WTC11 (cell line): ENCODE results near the gene AP3D1. TPM values are rescaled to one million over a fixed set of nuclear protein-coding genes. Genes with fewer than 3 reads are reported as not detected.

Source experiments
- ATAC-seq: fragments of 200-7000 bp; cut with Tn5 transposase; 2 replicates; pipeline ENCODE4 v1.10.0; 2021; ENCODE audit warnings: mild to moderate bottlenecking, moderate library complexity
- CTCF ChIA-PET: fragments of 300-600 bp; sonication (Branson Sonifier 250); formaldehyde crosslinking; loops from one replicate; lab custom pipeline; 2021; ENCODE audit warnings: antibody characterized with exemption; lab: Charles Lee
- POLR2A ChIA-PET: fragments of 350-600 bp; sonication (Branson Sonifier 250); formaldehyde crosslinking; loops from one replicate; lab custom pipeline; 2021; ENCODE audit warnings: antibody characterized with exemption; lab: Charles Lee
- DNase-seq: peaks from one replicate; pipeline ENCODE4 v3.0.0; 2021; ENCODE audit warnings: low spot score
- H3K27ac Mint-ChIP-seq: 2 replicates; pipeline ENCODE4 v1.8.0; 2021; ENCODE audit warnings: mixed read lengths
- H3K27me3 Mint-ChIP-seq: 2 replicates; pipeline ENCODE4 v1.8.0; 2021; ENCODE audit warnings: low read depth, mild to moderate bottlenecking, moderate library complexity, mixed read lengths
- H3K36me3 Mint-ChIP-seq: 2 replicates; pipeline ENCODE4 v1.8.0; 2021; ENCODE audit warnings: mixed read lengths
- H3K4me1 Mint-ChIP-seq: 2 replicates; pipeline ENCODE4 v1.8.0; 2022; ENCODE audit warnings: mixed read lengths
- H3K4me3 Mint-ChIP-seq: 2 replicates; pipeline ENCODE4 v1.8.0; 2021; ENCODE audit warnings: mild to moderate bottlenecking, moderate library complexity, mixed read lengths
- H3K9me3 Mint-ChIP-seq: 2 replicates; pipeline ENCODE4 v1.8.0; 2021; ENCODE audit warnings: mixed read lengths
- ETV6 ChIP-seq: sonication (generic); formaldehyde crosslinking; IDR thresholded peaks from 2 replicates; pipeline ENCODE4 v1.8.1; 2022; ENCODE audit warnings: mild to moderate bottlenecking, missing genetic modification reagents
- GABPB1 ChIP-seq: sonication (generic); formaldehyde crosslinking; IDR thresholded peaks from 2 replicates; pipeline ENCODE4 v1.8.1; 2023; ENCODE audit warnings: mild to moderate bottlenecking, missing genetic modification reagents
- MXD4 ChIP-seq: fragments of 250-450 bp; sonication (Bioruptor Pico); IDR thresholded peaks from 2 replicates; pipeline ENCODE4 v1.8.0; 2021; ENCODE audit warnings: mild to moderate bottlenecking, moderate library complexity, borderline replicate concordance
- SOX15 ChIP-seq: fragments of 250-450 bp; sonication (Bioruptor Pico); IDR thresholded peaks from 2 replicates; pipeline ENCODE4 v1.9.0; 2021; ENCODE audit warnings: mild to moderate bottlenecking
- TEAD4 ChIP-seq: sonication (generic); formaldehyde crosslinking; IDR thresholded peaks from 2 replicates; pipeline ENCODE4 v1.8.0; 2022; ENCODE audit warnings: mild to moderate bottlenecking, missing genetic modification reagents
- TP53 ChIP-seq: sonication (generic); formaldehyde crosslinking; IDR thresholded peaks from 2 replicates; pipeline ENCODE4 v1.8.1; 2023; ENCODE audit warnings: mild to moderate bottlenecking, missing genetic modification reagents
- total RNA-seq: library from RNA; stranded (reverse); gene quantifications from 3 replicates; pipeline ENCODE4 v1.2.3, GENCODE V29; 2021
- TF ChIP-seq, protein P1 (sequence below): sonication (generic); formaldehyde crosslinking; IDR thresholded peaks from 2 replicates; pipeline ENCODE4 v1.8.1; 2022; ENCODE audit warnings: low read depth, mild to moderate bottlenecking, moderate library complexity, missing genetic modification reagents, borderline replicate concordance
- TF ChIP-seq, protein P2 (sequence below): sonication (generic); formaldehyde crosslinking; IDR thresholded peaks from 2 replicates; pipeline ENCODE4 v1.8.1; 2023; ENCODE audit warnings: mild to moderate bottlenecking, moderate library complexity, missing genetic modification reagents
- TF ChIP-seq, protein P3 (sequence below): fragments of 200-600 bp; IDR thresholded peaks from 2 replicates; pipeline ENCODE4 v1.8.0; 2022; ENCODE audit warnings: antibody characterized with exemption
- TF ChIP-seq, protein P4 (sequence below): fragments of 250-450 bp; sonication (Bioruptor Pico); IDR thresholded peaks from 2 replicates; pipeline ENCODE4 v1.8.0; 2021; ENCODE audit warnings: mild to moderate bottlenecking
- TF ChIP-seq, protein P5 (sequence below): fragments of 250-450 bp; sonication (Bioruptor Pico); IDR thresholded peaks from 2 replicates; pipeline ENCODE4 v1.9.0; 2021; ENCODE audit warnings: mild to moderate bottlenecking, borderline replicate concordance
- TF ChIP-seq, protein P6 (sequence below): fragments of 250-450 bp; sonication (Bioruptor Pico); IDR thresholded peaks from 2 replicates; pipeline ENCODE4 v1.9.0; 2021; ENCODE audit warnings: moderate library complexity, mild to moderate bottlenecking, inconsistent platforms, borderline replicate concordance
- TF ChIP-seq, protein P7 (sequence below): sonication (generic); formaldehyde crosslinking; IDR thresholded peaks from 2 replicates; pipeline ENCODE4 v1.8.1; 2023; ENCODE audit warnings: mild to moderate bottlenecking, missing genetic modification reagents

The AP3D1 gene
- total RNA-seq, 1 experiment from 2014 or later = 190 TPM

DNA sequence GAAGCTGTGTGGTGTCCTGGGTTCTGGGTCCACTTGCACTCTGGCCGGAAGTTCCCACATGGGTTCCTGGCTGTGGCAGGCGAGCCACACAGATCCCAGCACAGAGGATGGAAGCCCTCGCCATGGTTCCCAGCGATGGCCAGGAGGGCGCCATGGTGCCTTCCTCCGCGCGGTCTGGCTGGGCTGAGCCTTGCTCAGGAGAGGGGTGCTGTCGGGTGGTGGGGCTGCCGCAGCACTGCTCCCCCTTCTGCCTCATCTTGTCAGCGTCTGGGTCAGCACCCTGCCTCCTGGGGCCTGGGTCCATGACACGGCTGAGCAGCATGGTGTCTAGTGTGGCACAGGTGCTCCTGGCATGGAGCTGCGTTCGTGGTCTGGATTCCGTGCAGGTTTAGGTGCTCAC is 45.9 kb upstream of the AP3D1 start:
- Mint-ChIP-seq H3K9me3 (no peaks in the 10 kb centered on the region), H3K36me3 (peaks cover 22% of the 10 kb centered on the region), H3K4me1 (no peaks in the 10 kb centered on the region), H3K27ac (peak overlapping the region; percentile 91), H3K4me3 (no peak overlapping the region), H3K27me3 (no peaks in the 10 kb centered on the region)
- ChIA-PET CTCF (interaction anchor here (1.0 to 1.4 kb wide), 2 partner anchors 41 kb away, joined by 4 read pairs; no protein-coding TSS in a partner anchor), POLR2A (interaction anchor here (0.6 kb wide), 1 partner anchor 19 kb away, joined by 3 read pairs; no protein-coding TSS in a partner anchor)
- ATAC-seq = no peak
- no peak for DNase-seq
- TF ChIP-seq, protein P1, sequence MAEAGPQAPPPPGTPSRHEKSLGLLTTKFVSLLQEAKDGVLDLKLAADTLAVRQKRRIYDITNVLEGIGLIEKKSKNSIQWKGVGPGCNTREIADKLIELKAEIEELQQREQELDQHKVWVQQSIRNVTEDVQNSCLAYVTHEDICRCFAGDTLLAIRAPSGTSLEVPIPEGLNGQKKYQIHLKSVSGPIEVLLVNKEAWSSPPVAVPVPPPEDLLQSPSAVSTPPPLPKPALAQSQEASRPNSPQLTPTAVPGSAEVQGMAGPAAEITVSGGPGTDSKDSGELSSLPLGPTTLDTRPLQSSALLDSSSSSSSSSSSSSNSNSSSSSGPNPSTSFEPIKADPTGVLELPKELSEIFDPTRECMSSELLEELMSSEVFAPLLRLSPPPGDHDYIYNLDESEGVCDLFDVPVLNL (CRISPR knock-in tag) = no peak
- TF ChIP-seq, protein P2, sequence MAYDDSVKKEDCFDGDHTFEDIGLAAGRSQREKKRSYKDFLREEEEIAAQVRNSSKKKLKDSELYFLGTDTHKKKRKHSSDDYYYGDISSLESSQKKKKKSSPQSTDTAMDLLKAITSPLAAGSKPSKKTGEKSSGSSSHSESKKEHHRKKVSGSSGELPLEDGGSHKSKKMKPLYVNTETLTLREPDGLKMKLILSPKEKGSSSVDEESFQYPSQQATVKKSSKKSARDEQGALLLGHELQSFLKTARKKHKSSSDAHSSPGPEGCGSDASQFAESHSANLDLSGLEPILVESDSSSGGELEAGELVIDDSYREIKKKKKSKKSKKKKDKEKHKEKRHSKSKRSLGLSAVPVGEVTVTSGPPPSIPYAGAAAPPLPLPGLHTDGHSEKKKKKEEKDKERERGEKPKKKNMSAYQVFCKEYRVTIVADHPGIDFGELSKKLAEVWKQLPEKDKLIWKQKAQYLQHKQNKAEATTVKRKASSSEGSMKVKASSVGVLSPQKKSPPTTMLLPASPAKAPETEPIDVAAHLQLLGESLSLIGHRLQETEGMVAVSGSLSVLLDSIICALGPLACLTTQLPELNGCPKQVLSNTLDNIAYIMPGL (CRISPR knock-in tag) = no peak
- TF ChIP-seq, protein P3, sequence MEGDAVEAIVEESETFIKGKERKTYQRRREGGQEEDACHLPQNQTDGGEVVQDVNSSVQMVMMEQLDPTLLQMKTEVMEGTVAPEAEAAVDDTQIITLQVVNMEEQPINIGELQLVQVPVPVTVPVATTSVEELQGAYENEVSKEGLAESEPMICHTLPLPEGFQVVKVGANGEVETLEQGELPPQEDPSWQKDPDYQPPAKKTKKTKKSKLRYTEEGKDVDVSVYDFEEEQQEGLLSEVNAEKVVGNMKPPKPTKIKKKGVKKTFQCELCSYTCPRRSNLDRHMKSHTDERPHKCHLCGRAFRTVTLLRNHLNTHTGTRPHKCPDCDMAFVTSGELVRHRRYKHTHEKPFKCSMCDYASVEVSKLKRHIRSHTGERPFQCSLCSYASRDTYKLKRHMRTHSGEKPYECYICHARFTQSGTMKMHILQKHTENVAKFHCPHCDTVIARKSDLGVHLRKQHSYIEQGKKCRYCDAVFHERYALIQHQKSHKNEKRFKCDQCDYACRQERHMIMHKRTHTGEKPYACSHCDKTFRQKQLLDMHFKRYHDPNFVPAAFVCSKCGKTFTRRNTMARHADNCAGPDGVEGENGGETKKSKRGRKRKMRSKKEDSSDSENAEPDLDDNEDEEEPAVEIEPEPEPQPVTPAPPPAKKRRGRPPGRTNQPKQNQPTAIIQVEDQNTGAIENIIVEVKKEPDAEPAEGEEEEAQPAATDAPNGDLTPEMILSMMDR = no peak
- TF ChIP-seq, protein P4, sequence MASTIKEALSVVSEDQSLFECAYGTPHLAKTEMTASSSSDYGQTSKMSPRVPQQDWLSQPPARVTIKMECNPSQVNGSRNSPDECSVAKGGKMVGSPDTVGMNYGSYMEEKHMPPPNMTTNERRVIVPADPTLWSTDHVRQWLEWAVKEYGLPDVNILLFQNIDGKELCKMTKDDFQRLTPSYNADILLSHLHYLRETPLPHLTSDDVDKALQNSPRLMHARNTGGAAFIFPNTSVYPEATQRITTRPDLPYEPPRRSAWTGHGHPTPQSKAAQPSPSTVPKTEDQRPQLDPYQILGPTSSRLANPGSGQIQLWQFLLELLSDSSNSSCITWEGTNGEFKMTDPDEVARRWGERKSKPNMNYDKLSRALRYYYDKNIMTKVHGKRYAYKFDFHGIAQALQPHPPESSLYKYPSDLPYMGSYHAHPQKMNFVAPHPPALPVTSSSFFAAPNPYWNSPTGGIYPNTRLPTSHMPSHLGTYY (CRISPR knock-in tag) = no peak
- no peak for TF ChIP-seq ETV6 (CRISPR knock-in tag)
- TF ChIP-seq, protein P5, sequence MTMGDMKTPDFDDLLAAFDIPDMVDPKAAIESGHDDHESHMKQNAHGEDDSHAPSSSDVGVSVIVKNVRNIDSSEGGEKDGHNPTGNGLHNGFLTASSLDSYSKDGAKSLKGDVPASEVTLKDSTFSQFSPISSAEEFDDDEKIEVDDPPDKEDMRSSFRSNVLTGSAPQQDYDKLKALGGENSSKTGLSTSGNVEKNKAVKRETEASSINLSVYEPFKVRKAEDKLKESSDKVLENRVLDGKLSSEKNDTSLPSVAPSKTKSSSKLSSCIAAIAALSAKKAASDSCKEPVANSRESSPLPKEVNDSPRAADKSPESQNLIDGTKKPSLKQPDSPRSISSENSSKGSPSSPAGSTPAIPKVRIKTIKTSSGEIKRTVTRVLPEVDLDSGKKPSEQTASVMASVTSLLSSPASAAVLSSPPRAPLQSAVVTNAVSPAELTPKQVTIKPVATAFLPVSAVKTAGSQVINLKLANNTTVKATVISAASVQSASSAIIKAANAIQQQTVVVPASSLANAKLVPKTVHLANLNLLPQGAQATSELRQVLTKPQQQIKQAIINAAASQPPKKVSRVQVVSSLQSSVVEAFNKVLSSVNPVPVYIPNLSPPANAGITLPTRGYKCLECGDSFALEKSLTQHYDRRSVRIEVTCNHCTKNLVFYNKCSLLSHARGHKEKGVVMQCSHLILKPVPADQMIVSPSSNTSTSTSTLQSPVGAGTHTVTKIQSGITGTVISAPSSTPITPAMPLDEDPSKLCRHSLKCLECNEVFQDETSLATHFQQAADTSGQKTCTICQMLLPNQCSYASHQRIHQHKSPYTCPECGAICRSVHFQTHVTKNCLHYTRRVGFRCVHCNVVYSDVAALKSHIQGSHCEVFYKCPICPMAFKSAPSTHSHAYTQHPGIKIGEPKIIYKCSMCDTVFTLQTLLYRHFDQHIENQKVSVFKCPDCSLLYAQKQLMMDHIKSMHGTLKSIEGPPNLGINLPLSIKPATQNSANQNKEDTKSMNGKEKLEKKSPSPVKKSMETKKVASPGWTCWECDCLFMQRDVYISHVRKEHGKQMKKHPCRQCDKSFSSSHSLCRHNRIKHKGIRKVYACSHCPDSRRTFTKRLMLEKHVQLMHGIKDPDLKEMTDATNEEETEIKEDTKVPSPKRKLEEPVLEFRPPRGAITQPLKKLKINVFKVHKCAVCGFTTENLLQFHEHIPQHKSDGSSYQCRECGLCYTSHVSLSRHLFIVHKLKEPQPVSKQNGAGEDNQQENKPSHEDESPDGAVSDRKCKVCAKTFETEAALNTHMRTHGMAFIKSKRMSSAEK (CRISPR knock-in tag) = no peak
- TF ChIP-seq GABPB1 (CRISPR knock-in tag) = no peak
- TF ChIP-seq, protein P6, sequence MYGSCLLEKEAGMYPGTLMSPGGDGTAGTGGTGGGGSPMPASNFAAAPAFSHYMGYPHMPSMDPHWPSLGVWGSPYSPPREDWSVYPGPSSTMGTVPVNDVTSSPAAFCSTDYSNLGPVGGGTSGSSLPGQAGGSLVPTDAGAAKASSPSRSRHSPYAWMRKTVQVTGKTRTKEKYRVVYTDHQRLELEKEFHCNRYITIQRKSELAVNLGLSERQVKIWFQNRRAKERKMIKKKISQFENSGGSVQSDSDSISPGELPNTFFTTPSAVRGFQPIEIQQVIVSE = no peak

DNA sequence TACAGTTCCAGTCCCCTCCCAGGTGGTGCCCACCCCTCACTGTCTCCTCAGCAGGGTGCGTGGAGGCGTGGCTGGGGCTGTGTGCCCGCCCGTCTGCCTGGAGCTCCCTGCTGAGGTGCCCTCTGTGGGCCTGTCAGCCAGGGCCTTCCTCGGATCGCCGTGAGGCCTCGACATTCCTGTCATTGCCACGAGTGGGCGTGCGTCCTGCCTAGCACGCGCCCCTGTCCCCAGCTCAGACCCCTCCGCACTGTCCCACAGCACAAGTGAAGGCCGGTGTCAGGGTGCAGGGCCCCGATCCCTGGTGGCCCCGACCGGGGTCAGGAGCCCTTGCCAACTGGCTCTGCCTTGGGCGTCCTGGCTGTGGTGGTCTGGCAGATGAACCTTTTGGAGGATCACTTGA is 44.5 kb upstream of the AP3D1 start:
- CTCF ChIA-PET = interaction anchor here (0.6 to 1.4 kb wide), 2 partner anchors 24 to 40 kb away, joined by 3 to 4 read pairs; no protein-coding TSS in a partner anchor
- Mint-ChIP-seq H3K27ac (no peak overlapping the region), H3K36me3 (peaks cover 25% of the 10 kb centered on the region), H3K9me3 (no peaks in the 10 kb centered on the region), H3K4me1 (no peaks in the 10 kb centered on the region), H3K27me3 (no peaks in the 10 kb centered on the region), H3K4me3 (no peak overlapping the region)
- TF ChIP-seq TP53 (CRISPR knock-in tag) = no peak
- no peak for TF ChIP-seq MXD4 (CRISPR knock-in tag)
- TF ChIP-seq, protein P7, sequence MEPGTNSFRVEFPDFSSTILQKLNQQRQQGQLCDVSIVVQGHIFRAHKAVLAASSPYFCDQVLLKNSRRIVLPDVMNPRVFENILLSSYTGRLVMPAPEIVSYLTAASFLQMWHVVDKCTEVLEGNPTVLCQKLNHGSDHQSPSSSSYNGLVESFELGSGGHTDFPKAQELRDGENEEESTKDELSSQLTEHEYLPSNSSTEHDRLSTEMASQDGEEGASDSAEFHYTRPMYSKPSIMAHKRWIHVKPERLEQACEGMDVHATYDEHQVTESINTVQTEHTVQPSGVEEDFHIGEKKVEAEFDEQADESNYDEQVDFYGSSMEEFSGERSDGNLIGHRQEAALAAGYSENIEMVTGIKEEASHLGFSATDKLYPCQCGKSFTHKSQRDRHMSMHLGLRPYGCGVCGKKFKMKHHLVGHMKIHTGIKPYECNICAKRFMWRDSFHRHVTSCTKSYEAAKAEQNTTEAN = no peak
- TF ChIP-seq TEAD4 = no peak
- TF ChIP-seq SOX15 (CRISPR knock-in tag) = no peak
- POLR2A ChIA-PET = no interaction called here
- DNase-seq = no peak
- ATAC-seq = no peak
